Kidney tubule cell (primary cell): Measurements from ENCODE around the gene C4orf50.

Experiments used
- DNase-seq: peaks from one replicate; pipeline ENCODE4 v3.0.0-alpha.2; 2018; ENCODE audit warnings: low spot score

Gene C4orf50

DNA sequence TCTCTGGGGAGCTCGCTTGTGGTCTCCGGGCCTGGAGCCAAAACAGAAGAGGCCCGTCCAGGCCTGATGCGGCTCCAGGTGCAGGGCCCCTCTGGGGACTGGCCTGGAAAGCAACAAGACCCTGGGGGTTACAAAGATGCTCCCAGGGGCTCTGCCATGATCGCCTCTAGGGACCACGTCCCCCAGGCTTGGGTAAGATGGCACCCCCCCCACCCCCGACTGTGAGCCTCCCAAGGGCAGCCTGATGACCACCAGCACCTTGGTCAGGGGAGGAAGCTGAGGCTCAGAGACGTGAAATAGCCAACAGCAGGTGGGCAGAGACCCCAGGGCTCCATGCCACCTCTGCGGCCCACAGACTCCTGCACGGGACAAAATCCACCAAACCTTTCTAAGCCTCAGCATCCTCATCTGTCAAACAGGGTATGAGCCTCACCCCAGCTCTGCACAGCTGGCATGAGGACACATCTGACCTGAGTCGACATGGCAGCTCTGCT is 25.4 kb downstream of the C4orf50 start:
- DNase-seq: no peak

GRCh38 chr4:5992171-5992827 is 25.9 kb downstream of the C4orf50 start:
- no peak for DNase-seq

DNA sequence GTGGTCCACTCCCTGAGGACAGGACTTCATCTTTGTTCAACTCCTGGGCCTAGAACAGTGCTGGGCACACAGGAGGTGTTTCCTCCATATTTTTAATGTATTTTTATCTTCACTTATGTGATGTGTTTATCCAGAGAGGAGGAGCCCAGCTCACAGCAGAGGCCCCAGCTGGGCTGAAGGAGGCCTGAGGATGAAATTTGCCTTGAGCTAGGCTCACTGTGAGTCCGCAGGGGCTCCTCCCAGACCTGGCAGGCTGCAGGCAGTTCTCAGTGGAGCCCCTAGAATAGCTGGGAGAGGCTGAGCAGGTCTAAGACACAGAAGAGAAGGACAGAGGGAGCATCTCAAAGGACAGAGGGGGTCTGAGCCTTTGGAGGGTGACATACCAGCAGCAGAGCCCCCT is 26.8 kb downstream of the C4orf50 start:
- no peak for DNase-seq

- no peak for DNase-seq
Observed at GRCh38 chr4:5990446-5991160, 27.6 kb downstream of the C4orf50 start.

GRCh38 chr4:5989236-5990225 is 28.7 kb downstream of the C4orf50 start:
- no peak for DNase-seq

- no peak for DNase-seq
Observed at GRCh38 chr4:5988086-5988845, 30.0 kb downstream of the C4orf50 start.

GRCh38 chr4:5984843-5985242 is 33.4 kb downstream of the C4orf50 start:
- DNase-seq: no peak

GRCh38 chr4:5982156-5982973 is 35.9 kb downstream of the C4orf50 start:
- peak; percentile 15 for DNase-seq

- DNase-seq: no peak
Observed at GRCh38 chr4:5980436-5981155, 37.6 kb downstream of the C4orf50 start.

- DNase-seq: no peak
Observed at GRCh38 chr4:5979981-5980380, 38.2 kb downstream of the C4orf50 start.

GRCh38 chr4:5976921-5977320 is 41.3 kb downstream of the C4orf50 start:
- no peak for DNase-seq

DNA sequence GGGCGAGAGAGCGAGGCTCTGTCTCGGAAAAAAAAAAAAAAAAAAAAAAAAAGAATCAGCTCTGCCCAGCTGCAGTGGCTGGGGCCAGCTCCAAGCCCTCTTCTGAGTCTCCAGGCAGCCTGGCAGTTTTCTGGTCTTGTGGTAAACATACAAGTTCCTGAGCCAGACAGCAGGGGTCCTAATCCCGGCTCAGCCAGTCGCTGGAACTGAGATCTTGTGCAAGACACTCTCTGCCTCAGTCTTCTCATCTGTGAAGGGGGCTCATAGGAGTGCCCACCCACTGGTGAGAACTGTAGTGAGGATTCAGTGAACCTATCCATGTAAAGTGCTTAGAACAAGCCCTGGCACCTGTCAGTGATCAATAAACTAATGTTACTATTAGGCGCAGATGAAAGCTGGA is 41.8 kb downstream of the C4orf50 start:
- DNase-seq: no peak

DNA sequence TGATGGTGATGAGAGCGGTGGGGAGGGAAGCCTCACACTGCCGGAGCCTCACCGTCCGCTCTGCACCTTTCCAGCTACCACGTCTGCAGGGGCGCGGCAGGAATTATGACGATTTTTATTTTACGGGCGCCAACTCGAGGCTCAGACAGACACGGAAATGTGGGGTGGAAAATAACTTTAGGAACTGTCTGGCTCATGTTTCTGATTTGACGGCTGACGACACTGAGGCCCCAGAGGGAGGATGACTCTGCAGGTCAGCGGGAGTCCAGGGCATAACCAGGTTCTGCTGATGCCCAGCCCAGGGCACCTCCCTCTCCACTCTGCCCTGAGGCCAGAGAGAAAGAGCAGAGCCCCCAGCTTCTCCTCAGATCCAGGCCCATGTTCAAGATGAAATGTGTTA is 43.9 kb downstream of the C4orf50 start:
- no peak for DNase-seq

- no peak for DNase-seq
Observed at GRCh38 chr4:5973486-5974220, 44.6 kb downstream of the C4orf50 start.

DNA sequence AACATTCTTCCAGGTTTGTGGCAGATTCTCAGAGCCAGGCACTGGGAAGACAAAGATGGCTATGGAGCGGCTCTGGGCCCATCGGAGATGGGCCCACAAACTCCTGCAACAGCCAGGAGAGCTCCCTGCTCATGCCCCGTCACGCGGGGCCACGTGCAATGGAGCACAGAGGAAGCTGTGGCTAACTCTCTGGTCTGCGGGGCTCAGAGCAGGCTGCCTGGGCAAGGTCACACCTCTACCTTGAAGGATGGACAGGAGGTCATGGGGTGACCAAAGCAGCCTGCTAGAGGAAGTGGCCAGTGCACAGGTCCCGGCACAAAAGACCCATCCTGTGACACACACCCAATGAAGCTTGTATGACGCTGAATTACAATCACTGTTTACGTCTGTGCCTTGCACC is 45.2 kb downstream of the C4orf50 start:
- DNase-seq: no peak

GRCh38 chr4:5972571-5972970 is 45.7 kb downstream of the C4orf50 start:
- no peak for DNase-seq

- no peak for DNase-seq
Observed at GRCh38 chr4:5971078-5971450, 47.2 kb downstream of the C4orf50 start.

- no peak for DNase-seq
Observed at GRCh38 chr4:5970381-5971077, 47.7 kb downstream of the C4orf50 start.

GRCh38 chr4:5969777-5970176 is 48.5 kb downstream of the C4orf50 start:
- DNase-seq: no peak
